ENCODE results near the gene MACROD2. TPM values are rescaled to one million over a fixed set of nuclear protein-coding genes. Genes with fewer than 3 reads are reported as not detected.

MACROD2 gene
- total and polyA plus RNA-seq, 2 of the 4 experiments (the other 2 are of a cell fraction) = not detected

DNA sequence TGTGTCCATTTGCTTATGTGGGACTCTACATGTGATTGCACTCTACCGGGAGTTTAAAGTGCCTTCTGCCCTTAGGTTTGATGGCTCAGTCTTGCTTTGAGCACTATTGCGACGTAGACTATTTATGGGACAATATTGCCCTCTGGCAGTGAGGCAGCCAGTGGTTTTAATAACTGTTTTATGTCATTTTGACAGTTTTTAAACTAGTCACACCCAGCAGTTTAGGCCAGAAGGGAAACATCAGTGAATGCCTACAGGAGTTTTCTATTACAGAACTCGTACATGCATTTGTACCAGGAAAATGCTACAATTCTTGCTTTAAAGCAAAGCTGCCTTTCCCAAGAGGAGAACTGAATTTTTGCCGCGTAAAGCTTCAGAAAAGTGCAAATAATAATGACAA, 1764.3 kb downstream of the MACROD2 start:
- H4K91ac ChIP-seq (ENCODE audit: insufficient read depth, low read depth, low read length) = no peak overlapping the region
- H3K18ac ChIP-seq (ENCODE audit: low read depth, low read length) = no peak overlapping the region
- no peaks in the 10 kb centered on the region for H3K27me3 ChIP-seq (ENCODE audit: control insufficient read depth, insufficient read depth, low read length)
- in situ Hi-C loops (cut with MboI; ENCODE audit: low sequenced_read_pairs) = no loop called here
- H4K8ac ChIP-seq (ENCODE audit: low read depth in 2 of 2, low read length in 2 of 2) = no peak overlapping the region
- POLR2A ChIA-PET (ENCODE audit: unreplicated experiment) = no interaction called here
- no peak overlapping the region for H3K56ac ChIP-seq (ENCODE audit: extremely low read depth, insufficient read depth, low read length)
- no peak overlapping the region for H2AK5ac ChIP-seq (ENCODE audit: low read depth, low read length)
- H3K9me1 ChIP-seq (ENCODE audit: insufficient read depth, low read length) = no peaks in the 10 kb centered on the region
- no peaks in the 10 kb centered on the region for H3K4me1 ChIP-seq (ENCODE audit: control insufficient read depth, insufficient read depth, low read length)
- no peak overlapping the region for H3K4ac ChIP-seq (ENCODE audit: low read depth, low read length)
- H3K9me3 ChIP-seq (ENCODE audit: control insufficient read depth, insufficient read depth, low read length) = no peaks in the 10 kb centered on the region; the same call in 1 of the 2 replicates
- no peak for DNase-seq
- no peak overlapping the region for H2BK120ac ChIP-seq (ENCODE audit: low read depth, low read length)
- dilution Hi-C loops (cut with HindIII; ENCODE audit: low sequenced_read_pairs, unreplicated experiment) = no loop called here
- no peak for ATAC-seq (ENCODE audit: low read depth)
- no peak overlapping the region for H3K4me3 ChIP-seq (ENCODE audit: insufficient read depth, low read depth, low read length)
- H3K23ac ChIP-seq (ENCODE audit: low read depth, low read length) = no peak overlapping the region
- H3K36me3 ChIP-seq (ENCODE audit: control insufficient read depth, insufficient read depth, low read length) = no peaks in the 10 kb centered on the region
- H2AK9ac ChIP-seq (replicated peaks; ENCODE audit: low read depth, low read length, poor library complexity) = no peak overlapping the region
- 43% methylated on average over 1 of the region's 6 CpGs; no CpG with 5 or more reads in 1 of the 2 experiments for WGBS, 2 experiments (ENCODE audit: extremely low coverage in 2 of 2, insufficient read length in 1 of 2)
- no peak overlapping the region for H3K14ac ChIP-seq (replicated peaks; ENCODE audit: low read depth, low read length)
- no peaks in the 10 kb centered on the region for H3K79me1 ChIP-seq (ENCODE audit: low read depth in 1 of 2, low read length in 2 of 2)
- no peak overlapping the region for H3K9ac ChIP-seq (ENCODE audit: low read depth, low read length)
- CTCF ChIA-PET = no interaction called here
- BruUV-seq (replicated peaks) = no TSS peak
- H2AFZ ChIP-seq (replicated peaks; ENCODE audit: low read length, poor library complexity) = no peak overlapping the region
- H3K27ac ChIP-seq (ENCODE audit: insufficient read depth, low read length) = no peak overlapping the region
- no peak overlapping the region for H2BK20ac ChIP-seq (ENCODE audit: low read depth, low read length)
- intact Hi-C loops (cut with micrococcal nuclease) = no loop called here
- TF ChIP-seq CEBPB (IDR thresholded peaks at IDR 0.05; ENCODE audit: low read depth, low read length) = no peak
- TF ChIP-seq, protein P1, sequence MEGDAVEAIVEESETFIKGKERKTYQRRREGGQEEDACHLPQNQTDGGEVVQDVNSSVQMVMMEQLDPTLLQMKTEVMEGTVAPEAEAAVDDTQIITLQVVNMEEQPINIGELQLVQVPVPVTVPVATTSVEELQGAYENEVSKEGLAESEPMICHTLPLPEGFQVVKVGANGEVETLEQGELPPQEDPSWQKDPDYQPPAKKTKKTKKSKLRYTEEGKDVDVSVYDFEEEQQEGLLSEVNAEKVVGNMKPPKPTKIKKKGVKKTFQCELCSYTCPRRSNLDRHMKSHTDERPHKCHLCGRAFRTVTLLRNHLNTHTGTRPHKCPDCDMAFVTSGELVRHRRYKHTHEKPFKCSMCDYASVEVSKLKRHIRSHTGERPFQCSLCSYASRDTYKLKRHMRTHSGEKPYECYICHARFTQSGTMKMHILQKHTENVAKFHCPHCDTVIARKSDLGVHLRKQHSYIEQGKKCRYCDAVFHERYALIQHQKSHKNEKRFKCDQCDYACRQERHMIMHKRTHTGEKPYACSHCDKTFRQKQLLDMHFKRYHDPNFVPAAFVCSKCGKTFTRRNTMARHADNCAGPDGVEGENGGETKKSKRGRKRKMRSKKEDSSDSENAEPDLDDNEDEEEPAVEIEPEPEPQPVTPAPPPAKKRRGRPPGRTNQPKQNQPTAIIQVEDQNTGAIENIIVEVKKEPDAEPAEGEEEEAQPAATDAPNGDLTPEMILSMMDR (conservative IDR thresholded peaks at IDR 0.05; ENCODE audit: low read depth, low read length) = peak; percentile 28; the same call in 1 of the 2 replicates
- no peak for TF ChIP-seq NFE2L2 (IDR thresholded peaks at IDR 0.05; ENCODE audit: low read depth, low read length)
- peak; percentile 26; the same call in 1 of the 2 replicates for TF ChIP-seq SMC3 (IDR thresholded peaks at IDR 0.05; ENCODE audit: low read depth, low read length)
- no peak for TF ChIP-seq FOS (IDR thresholded peaks at IDR 0.05; ENCODE audit: low read depth, low read length)
- TF ChIP-seq RAD21 (IDR thresholded peaks at IDR 0.05; ENCODE audit: low read length) = peak; percentile 37
- H2BK5ac ChIP-seq (ENCODE audit: low read depth, low read length, poor library complexity, severe bottlenecking) = no peak overlapping the region
- no peak overlapping the region for H2BK15ac ChIP-seq (ENCODE audit: low read depth, low read length)
- H4K20me1 ChIP-seq (ENCODE audit: insufficient read depth, low read length) = no peaks in the 10 kb centered on the region
- no peak overlapping the region for H3K4me2 ChIP-seq (ENCODE audit: low read depth, low read length)
- H4K5ac ChIP-seq (ENCODE audit: low read depth, low read length) = no peak overlapping the region

All from IMR-90 (cell line).